HepG2 (cell line): Measurements from ENCODE around the gene STK24.

ENCODE experiments used
- CREB1 ChIP-seq, 2 experiments: fragments of 450-650 bp in 1 of 2; IDR thresholded peaks; 2 replicates each; pipeline ENCODE4 v1.6.1; 2016 to 2017; ENCODE audit warnings: control low read depth in 1 of 2, mild to moderate bottlenecking in 1 of 2, missing compliant biosample characterization in 1 of 2, missing genetic modification characterization in 1 of 2
- CTCF ChIP-seq: sonication (generic); formaldehyde crosslinking; IDR thresholded peaks from 2 replicates; pipeline ENCODE4 v1.5.0; 2020; ENCODE audit warnings: mild to moderate bottlenecking, missing genetic modification reagents, moderate library complexity
- FOXA1 ChIP-seq, 2 experiments: fragments of 450-650 bp in 1 of 2; sonication (generic) in 1 of 2; formaldehyde crosslinking in 1 of 2; IDR thresholded peaks; 2 replicates each; pipeline versions ENCODE4 v1.4.0 to v1.6.1; 2016 to 2020; ENCODE audit warnings: missing genetic modification reagents in 1 of 2
- KLF6 ChIP-seq: IDR thresholded peaks from 2 replicates; pipeline ENCODE4 v1.8.0; 2016; ENCODE audit warnings: missing biosample characterization, missing genetic modification reagents
- MLLT10 ChIP-seq: sonication (generic); formaldehyde crosslinking; IDR thresholded peaks from 2 replicates; pipeline ENCODE4 v1.4.0; 2020; ENCODE audit warnings: missing genetic modification reagents
- NR2F6 ChIP-seq, 2 experiments: IDR thresholded peaks; 2 replicates each; pipeline ENCODE4 v1.6.1; 2016; ENCODE audit warnings: antibody characterized with exemption in 1 of 2, mild to moderate bottlenecking in 1 of 2
- POLR2AphosphoS5 ChIP-seq: IDR thresholded peaks from 2 replicates; pipeline ENCODE4 v1.6.1; 2012; ENCODE audit warnings: low read depth, low read length
- RFX5 ChIP-seq: IDR thresholded peaks from 2 replicates; pipeline ENCODE4 v1.6.1; 2011; ENCODE audit warnings: low read depth, low read length, improper control_type of control experiment

- TF ChIP-seq POLR2AphosphoS5 (no peak; the same call in 1 of the 2 replicates), RFX5 (no peak), CTCF (CRISPR knock-in tag) (no peak), CREB1 (IDR thresholded peaks at IDR 0.05) (peak; percentile 66), CREB1 (CRISPR knock-in tag; IDR thresholded peaks at IDR 0.05) (peak; percentile 68; the same call in 1 of the 2 replicates), KLF6 (CRISPR knock-in tag) (peak; percentile 57), FOXA1 (IDR thresholded peaks at IDR 0.05) (no peak), FOXA1 (CRISPR knock-in tag; IDR thresholded peaks at IDR 0.05) (no peak), NR2F6 (IDR thresholded peaks at IDR 0.05) (peak; percentile 45; the same call in 1 of the 2 replicates), NR2F6 (CRISPR knock-in tag; IDR thresholded peaks at IDR 0.05) (peak; percentile 58; the same call in 1 of the 2 replicates), MLLT10 (no peak)
Measured at GRCh38 chr13:98484289-98485219, 92.4 kb downstream of the STK24 start.
